Psoas muscle (tissue), 8 donors: ENCODE measurements around the gene C9orf57. TPM values are rescaled to one million over a fixed set of nuclear protein-coding genes. Genes with fewer than 3 reads are reported as not detected.
"Not testable (repeated sequence)": the region's sequence is repeated elsewhere in the genome, so short reads cannot be mapped to it uniquely, and the experiment has no call there.

Source experiments
- ATAC-seq, 4 donors: fragments of 200-7000 bp; cut with Tn5 transposase; one replicate each; pipeline ENCODE4 v1.9.1; 2020; ENCODE audit warnings: moderate library complexity in 3 of 4, mild to moderate bottlenecking in 2 of 4
- DNase-seq, 2 donors: peaks; one replicate each; pipeline ENCODE4 v3.0.0-alpha.2; 2020
- H3K27ac ChIP-seq: fragments of 200-600 bp; one replicate; pipeline ENCODE4 v1.8.0; 2022
- H3K27me3 ChIP-seq, 3 donors: fragments of 200-600 bp in 1 of 3; one replicate each; pipeline versions ENCODE4 v1.6.1 to v1.8.0; 2013 to 2022; ENCODE audit warnings: low read length in 2 of 3, mild to moderate bottlenecking in 2 of 3, moderate library complexity in 1 of 3; ENCODE audit not compliant: insufficient read depth in 3 of 3
- H3K36me3 ChIP-seq, 2 donors: fragments of 200-600 bp in 1 of 2; one replicate each; pipeline versions ENCODE4 v1.6.1 to v1.8.0; 2013 to 2022; ENCODE audit warnings: low read depth in 1 of 2, mild to moderate bottlenecking in 1 of 2, moderate library complexity in 1 of 2; ENCODE audit not compliant: insufficient read depth in 1 of 2
- H3K4me1 ChIP-seq: fragments of 200-600 bp; one replicate; pipeline ENCODE4 v1.8.0; 2022
- H3K4me3 ChIP-seq: fragments of 200-600 bp; one replicate; pipeline ENCODE4 v1.8.0; 2022; ENCODE audit warnings: mild to moderate bottlenecking
- H3K9me3 ChIP-seq: fragments of 200-600 bp; one replicate; pipeline ENCODE4 v1.8.0; 2022
- CTCF ChIP-seq: fragments of 200-600 bp; IDR thresholded peaks from one replicate; pipeline ENCODE4 v1.8.0; 2022; ENCODE audit warnings: antibody characterized with exemption
- WGBS, 3 donors: extraction: QIAGEN DNeasy Blood & Tissue Kit; methylation state at CpG; one replicate each; pipeline versions ENCODE4 v1.1.6 to v1.1.7; 2013; 5-methylcytosine and 5-hydroxymethylcytosine counted together
- intact Hi-C, 2 donors: fragments of 100-400 bp; cut with DNase I; formaldehyde crosslinking; loops; one replicate each; pipeline versions ENCODE4 v1.11.0 to v1.14.2; 2022
- polyA plus RNA-seq, 3 donors: library from polyadenylated mRNA; stranded (reverse); fragments of 200-250 nt; gene quantifications; one replicate each; pipeline ENCODE4 v1.2.3, GENCODE V29; 2013
- total RNA-seq, 4 donors: library from RNA; stranded (reverse); fragmentation: NEBNext Ultra II Directional in 2 of 4; extraction: Animal tissue kit (Norgen Biotek cat#: 25700) in 2 of 4; gene quantifications; one replicate each; pipeline versions ENCODE4 v1.2.1 to v1.2.4, GENCODE V29; 2021 to 2023
- donor health status: healthy with polysubstance abuse.
- donor health status: DM: no; HTN: no; CAD: no; lungs with moderate emphysema.
- donor health status: Bipolar disorder and iron deficiency.
- donor health status: healthy.
- donor health status: DM: yes; HTN: yes; CAD: no.
- donor health status: DM: no; HTN: no; CAD: no.
- donor health status: DM: no; HTN: no; CAD: no.
- donor health status: DM: yes; HTN: yes; CAD: no.

The C9orf57 gene
- total and polyA plus RNA-seq, 7 donors: 0.09 TPM; not detected in 6

DNA sequence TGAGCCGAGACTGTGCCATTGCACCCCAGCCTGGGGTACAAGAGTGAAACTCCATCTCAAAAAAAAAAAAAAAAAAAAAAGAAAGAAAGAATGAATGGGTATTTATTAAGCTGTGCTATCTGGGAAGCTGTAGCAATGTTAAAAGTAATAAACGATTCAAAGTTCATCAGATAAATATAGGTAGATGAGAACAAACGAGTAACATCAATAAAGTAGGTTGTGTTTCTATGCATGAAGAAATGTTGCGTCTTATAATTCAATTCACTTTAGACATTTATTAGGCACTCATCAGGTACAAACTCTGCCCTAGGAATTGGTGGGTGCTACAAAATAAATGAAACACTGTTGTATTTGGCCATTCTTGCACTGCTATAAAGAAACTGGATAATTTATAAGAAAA, 36.8 kb downstream of the C9orf57 start:
- Histone ChIP-seq H3K27ac (no peak overlapping the region), H3K36me3 (no peaks in the 10 kb centered on the region), H3K4me1 (no peaks in the 10 kb centered on the region), H3K4me3 (no peak overlapping the region), H3K9me3 (no peaks in the 10 kb centered on the region), H3K27me3 (no peaks in the 10 kb centered on the region)
- intact Hi-C loops: loop anchor here in 1 of 2 donors (10.0 kb wide), 1 partner anchor 419 kb away; no protein-coding TSS in a partner anchor
- ATAC-seq (no peak), DNase-seq (no peak)
- 84 to 96% (median 85%) methylated on average over 4 of the region's 4 CpGs for WGBS, 3 donors
- TF ChIP-seq CTCF: no peak

DNA sequence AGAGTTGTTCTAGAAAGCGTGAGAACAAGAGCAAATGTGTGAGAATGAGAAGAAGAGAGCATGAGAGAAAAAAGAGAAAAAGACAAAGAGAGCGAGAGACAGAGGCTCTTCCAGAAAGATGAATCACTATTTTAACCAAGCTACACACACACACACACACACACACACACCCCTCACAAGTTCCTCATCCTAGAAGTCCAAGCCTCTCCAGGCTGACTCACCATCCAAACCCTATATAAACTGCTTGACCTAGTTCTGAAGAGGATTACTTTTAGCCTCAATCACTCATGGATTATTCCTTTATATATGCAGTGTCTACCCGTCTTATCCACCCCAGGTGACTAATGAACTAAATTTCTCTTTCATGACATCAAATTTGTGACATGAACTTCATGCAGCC, 37.6 kb downstream of the C9orf57 start:
- H3K4me1 ChIP-seq: no peaks in the 10 kb centered on the region
- WGBS, 3 donors: 65 to 90% (median 75%) methylated on average over 3 of the region's 3 CpGs
- no peak for TF ChIP-seq CTCF
- intact Hi-C loops: loop anchor here in 1 of 2 donors (10.0 kb wide), 1 partner anchor 418 kb away; no protein-coding TSS in a partner anchor
- no peak overlapping the region for H3K27ac ChIP-seq
- no peaks in the 10 kb centered on the region for H3K27me3 ChIP-seq
- H3K36me3 ChIP-seq: no peaks in the 10 kb centered on the region
- no peaks in the 10 kb centered on the region for H3K9me3 ChIP-seq
- DNase-seq: no peak
- peak in 3 of 4 donors; percentile 42 to 72 (median 70) for ATAC-seq
- H3K4me3 ChIP-seq: no peak overlapping the region

DNA sequence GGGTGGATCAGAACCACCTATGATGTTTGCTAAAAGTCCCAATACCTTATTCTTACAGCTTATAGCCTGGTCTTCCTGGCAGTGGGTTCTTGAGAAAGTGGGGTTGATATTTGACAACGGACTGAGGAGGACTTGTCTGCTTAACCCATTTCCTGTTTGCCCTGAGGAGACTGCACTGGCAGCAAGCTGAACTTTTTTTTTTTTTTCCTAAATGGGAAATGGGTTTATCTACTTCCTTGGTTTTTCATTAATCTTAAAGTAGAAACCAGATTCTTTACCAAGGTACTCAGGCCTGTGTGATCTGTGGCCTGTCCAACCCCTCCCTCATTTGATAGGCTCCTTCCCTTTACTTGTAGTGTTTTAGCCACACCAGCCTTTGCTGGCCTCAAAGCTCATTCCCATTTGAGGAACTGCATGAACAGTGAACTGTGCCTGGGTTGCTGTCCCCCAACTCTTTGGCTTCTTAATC, 47.1 kb downstream of the C9orf57 start:
- no peaks in the 10 kb centered on the region for H3K27me3 ChIP-seq
- ATAC-seq: no peak
- no peak overlapping the region for H3K4me3 ChIP-seq
- no peaks in the 10 kb centered on the region for H3K9me3 ChIP-seq
- DNase-seq: no peak
- H3K27ac ChIP-seq: no peak overlapping the region
- WGBS, 3 donors: 0 to 52% (median 20%) methylated on average over 1 of the region's 1 CpG
- no peaks in the 10 kb centered on the region for H3K36me3 ChIP-seq
- intact Hi-C loops: no loop called here
- TF ChIP-seq CTCF: no peak
- H3K4me1 ChIP-seq: no peaks in the 10 kb centered on the region

- no peak overlapping the region for H3K4me3 ChIP-seq
- H3K27ac ChIP-seq: no peak overlapping the region
- 81 to 93% (median 85%) methylated on average over 4 of the region's 4 CpGs for WGBS, 3 donors
- no peak for DNase-seq
- intact Hi-C loops: no loop called here
- H3K27me3 ChIP-seq: no peaks in the 10 kb centered on the region
- no peak for ATAC-seq
- H3K9me3 ChIP-seq: no peaks in the 10 kb centered on the region
- no peak for TF ChIP-seq CTCF
- no peaks in the 10 kb centered on the region for H3K4me1 ChIP-seq
- H3K36me3 ChIP-seq: no peaks in the 10 kb centered on the region
These were observed 47.8 kb downstream of the C9orf57 start for GRCh38 chr9:72012646-72013045.

DNA sequence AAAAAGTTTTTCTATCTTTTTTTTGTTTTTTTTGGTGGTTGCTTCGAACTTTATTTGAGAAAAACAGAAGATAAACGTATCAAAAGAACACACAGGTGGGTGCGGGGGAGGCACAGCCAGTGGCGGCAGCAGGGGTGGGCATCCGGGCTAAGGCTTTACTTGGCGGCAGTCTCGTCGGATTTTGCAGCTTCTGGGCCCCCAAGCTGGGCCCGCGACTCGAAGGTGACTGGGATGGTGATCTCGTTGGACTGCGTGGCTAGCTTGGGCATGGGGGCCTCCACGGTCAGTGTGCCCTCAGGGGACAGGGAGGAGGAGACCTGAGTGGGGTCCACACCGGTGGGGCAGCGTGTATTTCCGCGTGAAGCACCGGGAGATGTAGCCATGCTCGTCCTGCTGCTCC, 52.7 kb downstream of the C9orf57 start:
- intact Hi-C loops, H3K27ac ChIP-seq, H3K9me3 ChIP-seq, H3K4me3 ChIP-seq, H3K4me1 ChIP-seq, H3K27me3 ChIP-seq, H3K36me3 ChIP-seq, ATAC-seq, DNase-seq: not testable (repeated sequence)
- 92 to 95% (median 93%) methylated on average over 14 to 20 of the region's 20 CpGs for WGBS, 3 donors
